Measurements from ENCODE around the gene PRMT7. TPM values are rescaled to one million over a fixed set of nuclear protein-coding genes. Genes with fewer than 3 reads are reported as not detected.

The PRMT7 gene
- polyA plus RNA-seq, 1 donor from 2014 or later, result 203 TPM

GRCh38 chr16:68376590-68376989 lies 65.8 kb downstream of the PRMT7 start:
- TF ChIP-seq RAD21 (conservative IDR thresholded peaks at IDR 0.05), result no peak
- TF ChIP-seq SMC3 (conservative IDR thresholded peaks at IDR 0.05; ENCODE audit: poor library complexity), result no peak
- Histone ChIP-seq H3K9ac (ENCODE audit: low read length) (no peak overlapping the region), H3K9me3 (ENCODE audit: low read length) (no peaks in the 10 kb centered on the region), H3K4me2 (ENCODE audit: low read length) (no peak overlapping the region), H3K4me3 (ENCODE audit: low read length) (no peak overlapping the region), H3K36me3 (ENCODE audit: insufficient read depth, low read length) (no peaks in the 10 kb centered on the region), H3K79me2 (replicated peaks; ENCODE audit: insufficient read depth, low read length) (no peaks in the 10 kb centered on the region), H3F3A (ENCODE audit: insufficient read depth, low read length, poor library complexity, severe bottlenecking) (no peaks in the 10 kb centered on the region), H4K20me1 (ENCODE audit: insufficient read depth) (no peaks in the 10 kb centered on the region), H3K27me3 (ENCODE audit: insufficient read depth, low read depth, low read length) (no peaks in the 10 kb centered on the region), H3K27ac (ENCODE audit: low read length) (no peak overlapping the region), H2AFZ (ENCODE audit: low read depth, low read length) (no peak overlapping the region), H3K9me2 (ENCODE audit: insufficient read depth, low read length) (no peaks in the 10 kb centered on the region)

- H3K9me2 ChIP-seq (ENCODE audit: insufficient read depth, low read length), result no peaks in the 10 kb centered on the region
- H3F3A ChIP-seq (ENCODE audit: insufficient read depth, low read length, poor library complexity, severe bottlenecking), result no peaks in the 10 kb centered on the region
- no peak overlapping the region for H3K4me3 ChIP-seq (ENCODE audit: low read length)
- no peaks in the 10 kb centered on the region for H3K27me3 ChIP-seq (ENCODE audit: insufficient read depth, low read depth, low read length)
- H3K36me3 ChIP-seq (ENCODE audit: insufficient read depth, low read length), result no peaks in the 10 kb centered on the region
- no peak overlapping the region for H2AFZ ChIP-seq (ENCODE audit: low read depth, low read length)
- H3K9me3 ChIP-seq (ENCODE audit: low read length), result no peaks in the 10 kb centered on the region
- H3K79me2 ChIP-seq (replicated peaks; ENCODE audit: insufficient read depth, low read length), result no peaks in the 10 kb centered on the region
- H3K27ac ChIP-seq (ENCODE audit: low read length), result no peak overlapping the region
- H3K4me2 ChIP-seq (ENCODE audit: low read length), result no peak overlapping the region
- no peaks in the 10 kb centered on the region for H4K20me1 ChIP-seq (ENCODE audit: insufficient read depth)
- TF ChIP-seq EP300 (conservative IDR thresholded peaks at IDR 0.05; ENCODE audit: poor library complexity, severe bottlenecking), result no peak
- no peak for TF ChIP-seq REST (IDR thresholded peaks at IDR 0.05; ENCODE audit: borderline replicate concordance)
- no peak for TF ChIP-seq POLR2AphosphoS5 (IDR thresholded peaks at IDR 0.05)
- no peak for TF ChIP-seq MXI1 (conservative IDR thresholded peaks at IDR 0.05; ENCODE audit: poor library complexity, severe bottlenecking)
- TF ChIP-seq CTCF (IDR thresholded peaks at IDR 0.05; ENCODE audit: poor library complexity, severe bottlenecking), result no peak
- no peak for TF ChIP-seq RAD21 (conservative IDR thresholded peaks at IDR 0.05)
- TF ChIP-seq EZH2 (IDR thresholded peaks at IDR 0.05; ENCODE audit: borderline replicate concordance, insufficient read depth, low read length, poor library complexity, severe bottlenecking), result no peak
- TF ChIP-seq SMC3 (conservative IDR thresholded peaks at IDR 0.05; ENCODE audit: poor library complexity), result no peak
- TF ChIP-seq TAF1 (IDR thresholded peaks at IDR 0.05; ENCODE audit: low read depth), result no peak
- H3K9ac ChIP-seq (ENCODE audit: low read length), result no peak overlapping the region
Measured at GRCh38 chr16:68377221-68377620, 66.4 kb downstream of the PRMT7 start.
